Neuronal stem cell (in vitro differentiated cells): Measurements from ENCODE around the gene PACRG.
A peak's percentile ranks its signal among the peaks of the same experiment; 100 is the strongest.

ENCODE experiments used
- DNase-seq: peaks from one replicate; pipeline ENCODE4 v3.0.0-alpha.2; 2013; ENCODE audit warnings: low spot score
- H2AFZ ChIP-seq: one replicate; pipeline ENCODE4 v1.6.1; 2013; ENCODE audit warnings: mild to moderate bottlenecking, low read length, inconsistent platforms
- H2AK5ac ChIP-seq: 2 replicates; pipeline ENCODE4 v1.6.1; 2013; ENCODE audit warnings: low read depth, mild to moderate bottlenecking, inconsistent platforms, low read length, moderate library complexity, mixed read lengths
- H2BK120ac ChIP-seq: 2 replicates; pipeline ENCODE4 v1.6.1; 2013; ENCODE audit warnings: low read depth, mild to moderate bottlenecking, inconsistent platforms, low read length, moderate library complexity, mixed read lengths
- H2BK12ac ChIP-seq: one replicate; pipeline ENCODE4 v1.6.1; 2013; ENCODE audit warnings: low read length, inconsistent platforms
- H2BK15ac ChIP-seq: 2 replicates; pipeline ENCODE4 v1.6.1; 2013; ENCODE audit warnings: mild to moderate bottlenecking, low read length, inconsistent platforms, mixed read lengths
- H2BK5ac ChIP-seq: one replicate; pipeline ENCODE4 v1.6.1; 2013; ENCODE audit warnings: inconsistent platforms, mild to moderate bottlenecking, low read length, moderate library complexity
- H3K14ac ChIP-seq: one replicate; pipeline ENCODE4 v1.6.1; 2013; ENCODE audit warnings: low read length, inconsistent platforms
- H3K18ac ChIP-seq: 2 replicates; pipeline ENCODE4 v1.6.1; 2013; ENCODE audit warnings: low read length, inconsistent platforms
- H3K23ac ChIP-seq: 2 replicates; pipeline ENCODE4 v1.6.1; 2013; ENCODE audit warnings: low read depth, mild to moderate bottlenecking, mixed read lengths, low read length, inconsistent platforms; ENCODE audit not compliant: poor library complexity
- H3K27ac ChIP-seq: replicated peaks from 3 replicates; pipeline ENCODE4 v1.5.1; 2013; ENCODE audit warnings: low read length, inconsistent platforms
- H3K27me3 ChIP-seq, 3 experiments: 2 replicates each; pipeline ENCODE4 v1.6.1; 2013; ENCODE audit warnings: low read length in 3 of 3, mild to moderate bottlenecking in 2 of 3, inconsistent platforms in 1 of 3, low read depth in 1 of 3, mixed read lengths in 1 of 3, moderate library complexity in 1 of 3; ENCODE audit not compliant: control insufficient read depth in 3 of 3, insufficient read depth in 3 of 3
- H3K36me3 ChIP-seq, 2 donors: replicated peaks in 1 of 2; 2 replicates each; pipeline ENCODE4 v1.6.1; 2013; ENCODE audit warnings: low read length in 2 of 2; ENCODE audit not compliant: control insufficient read depth in 2 of 2, insufficient read depth in 2 of 2
- H3K4ac ChIP-seq: 2 replicates; pipeline ENCODE4 v1.6.1; 2013; ENCODE audit warnings: inconsistent platforms, mild to moderate bottlenecking, low read length, moderate library complexity
- H3K4me1 ChIP-seq, 2 donors: 1 replicate in 1 of 2; 2 replicates in 1 of 2; pipeline ENCODE4 v1.6.1; 2013; ENCODE audit warnings: low read length in 2 of 2, low read depth in 1 of 2; ENCODE audit not compliant: control insufficient read depth in 2 of 2, insufficient read depth in 1 of 2
- H3K4me2 ChIP-seq: one replicate; pipeline ENCODE4 v1.6.1; 2013; ENCODE audit warnings: mild to moderate bottlenecking, low read length, inconsistent platforms; ENCODE audit not compliant: insufficient read depth, poor library complexity, severe bottlenecking
- H3K4me3 ChIP-seq, 2 donors: 2 replicates each; pipeline ENCODE4 v1.5.1; 2013; ENCODE audit warnings: low read length in 2 of 2, mild to moderate bottlenecking in 2 of 2, inconsistent platforms in 1 of 2, moderate library complexity in 1 of 2
- H3K79me1 ChIP-seq: one replicate; pipeline ENCODE4 v1.6.1; 2013; ENCODE audit warnings: low read depth, mild to moderate bottlenecking, inconsistent platforms, low read length, moderate library complexity
- H3K9ac ChIP-seq: one replicate; pipeline ENCODE4 v1.6.1; 2013; ENCODE audit warnings: mild to moderate bottlenecking, low read depth, low read length, inconsistent platforms; ENCODE audit not compliant: poor library complexity
- H3K9me3 ChIP-seq, 2 donors: replicated peaks in 1 of 2; 2 replicates each; pipeline versions ENCODE3 to v1.6.1; 2013; ENCODE audit warnings: low read length in 2 of 2, mild to moderate bottlenecking in 2 of 2, inconsistent platforms in 1 of 2, low read depth in 1 of 2, mixed read lengths in 1 of 2, moderate library complexity in 1 of 2; ENCODE audit not compliant: control insufficient read depth in 2 of 2, insufficient read depth in 1 of 2
- H4K8ac ChIP-seq: one replicate; pipeline ENCODE4 v1.6.1; 2013; ENCODE audit warnings: low read depth, mild to moderate bottlenecking, inconsistent platforms, low read length, moderate library complexity
- H4K91ac ChIP-seq: one replicate; pipeline ENCODE4 v1.6.1; 2013; ENCODE audit warnings: low read length, low read depth, mild to moderate bottlenecking, inconsistent platforms; ENCODE audit not compliant: poor library complexity
- WGBS, 2 donors: extraction: QIAGEN DNeasy Blood & Tissue Kit; methylation state at CpG; one replicate each; pipeline ENCODE4 v1.1.7; 2013; ENCODE audit warnings: missing lambda C conversion rate in 2 of 2, mixed read lengths in 1 of 2; ENCODE audit not compliant: insufficient read length in 2 of 2, insufficient replicate concordance in 1 of 2; ENCODE audit errors: extremely low coverage in 2 of 2; 5-methylcytosine and 5-hydroxymethylcytosine counted together

Gene PACRG

DNA sequence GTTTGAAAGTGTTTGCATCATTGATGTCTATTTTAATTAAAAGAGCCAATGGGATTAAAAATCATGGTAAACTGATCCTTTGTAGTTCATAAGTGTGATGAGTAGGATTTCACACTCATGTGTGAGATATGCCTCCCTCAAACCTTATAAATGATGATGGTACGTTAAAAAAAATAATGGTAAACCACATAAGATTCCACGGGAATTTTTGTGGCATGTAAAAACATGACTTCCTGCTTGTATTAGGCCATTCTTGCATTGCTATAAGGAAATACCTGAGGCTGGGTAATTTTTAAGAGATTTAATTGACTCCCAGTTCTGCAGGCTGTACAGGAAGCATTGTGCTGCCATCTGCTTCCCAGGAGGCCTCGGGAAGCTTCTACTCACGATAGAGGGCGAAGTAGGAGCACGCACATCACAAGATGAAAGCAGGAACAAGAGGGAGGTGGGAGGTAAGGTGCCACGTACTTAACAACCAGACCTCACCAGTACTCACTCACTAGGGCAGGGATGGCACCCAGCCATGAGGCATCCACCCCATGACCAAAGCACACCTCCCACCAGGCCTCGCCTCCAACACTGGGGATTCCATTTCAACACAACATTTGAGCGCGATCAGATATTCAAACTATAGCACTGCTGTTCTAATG lies 499.2 kb downstream of the PACRG start:
- no peak overlapping the region for H2BK5ac ChIP-seq
- no peak overlapping the region for H2AFZ ChIP-seq
- H3K27me3 ChIP-seq = no peaks in the 10 kb centered on the region
- H3K4me2 ChIP-seq = no peak overlapping the region
- H3K4me3 ChIP-seq = peak overlapping the region in 1 of 2 donors; percentile 46
- no peak overlapping the region for H4K91ac ChIP-seq
- H2BK120ac ChIP-seq = no peak overlapping the region
- WGBS, 2 donors = no CpG with 5 or more reads among the region's 10 CpGs
- peaks cover 0 to 4% of the 10 kb centered on the region in 2 donors for H3K9me3 ChIP-seq
- no peaks in the 10 kb centered on the region for H3K36me3 ChIP-seq
- H3K4me1 ChIP-seq = no peaks in the 10 kb centered on the region
- H3K18ac ChIP-seq = peak overlapping the region; percentile 12
- H4K8ac ChIP-seq = no peak overlapping the region
- no peak overlapping the region for H2AK5ac ChIP-seq
- no peak overlapping the region for H3K23ac ChIP-seq
- H2BK15ac ChIP-seq = no peak overlapping the region
- H3K27ac ChIP-seq = no peak overlapping the region
- H3K14ac ChIP-seq = no peak overlapping the region
- no peak for DNase-seq
- peak overlapping the region; percentile 18 for H3K9ac ChIP-seq
- H3K4ac ChIP-seq = no peak overlapping the region
- no peak overlapping the region for H2BK12ac ChIP-seq
- no peaks in the 10 kb centered on the region for H3K79me1 ChIP-seq

- Histone ChIP-seq H3K4me1 (no peaks in the 10 kb centered on the region), H2AK5ac (no peak overlapping the region), H2BK5ac (no peak overlapping the region), H3K27ac (no peak overlapping the region), H4K91ac (no peak overlapping the region), H3K4me3 (no peak overlapping the region), H3K4me2 (no peak overlapping the region), H3K27me3 (no peaks in the 10 kb centered on the region), H3K9ac (no peak overlapping the region), H3K18ac (no peak overlapping the region), H3K9me3 (peaks cover 0 to 4% of the 10 kb centered on the region in 2 donors), H3K36me3 (no peaks in the 10 kb centered on the region), H3K79me1 (no peaks in the 10 kb centered on the region), H3K23ac (no peak overlapping the region), H2BK15ac (no peak overlapping the region), H3K4ac (no peak overlapping the region), H2AFZ (no peak overlapping the region), H4K8ac (no peak overlapping the region), H2BK12ac (no peak overlapping the region), H2BK120ac (no peak overlapping the region), H3K14ac (no peak overlapping the region)
- WGBS, 2 donors = no CpG with 5 or more reads among the region's 1 CpG
- DNase-seq = no peak
Measured at GRCh38 chr6:163228041-163228440, 500.3 kb downstream of the PACRG start.

DNA sequence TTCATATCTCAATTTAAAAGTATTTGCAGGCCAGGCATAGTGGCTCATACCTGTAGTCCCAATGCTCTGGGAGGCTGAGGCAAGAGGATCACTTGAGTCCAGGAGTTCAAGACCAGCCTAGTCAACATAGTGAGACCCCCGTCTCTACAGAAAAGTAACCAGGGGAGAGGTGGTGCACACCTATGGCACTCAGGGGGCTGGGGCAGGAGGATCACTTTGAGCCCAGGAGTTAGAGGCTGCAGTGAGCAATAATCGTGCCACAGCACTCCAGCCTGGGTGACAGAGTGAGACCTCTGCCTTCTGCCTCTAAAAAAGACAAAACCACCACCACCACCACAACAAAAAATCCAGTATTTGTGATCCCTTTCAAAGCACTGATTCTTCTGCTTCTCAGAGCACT lies 501.3 kb downstream of the PACRG start:
- Histone ChIP-seq H3K4me3 (no peak overlapping the region), H3K9me3 (peaks cover 0 to 4% of the 10 kb centered on the region in 2 donors), H2BK5ac (no peak overlapping the region), H2BK12ac (no peak overlapping the region), H2BK15ac (no peak overlapping the region), H3K79me1 (no peaks in the 10 kb centered on the region), H3K36me3 (no peaks in the 10 kb centered on the region), H3K4me1 (no peaks in the 10 kb centered on the region), H4K91ac (no peak overlapping the region), H3K4me2 (no peak overlapping the region), H3K27ac (no peak overlapping the region), H3K18ac (no peak overlapping the region), H3K14ac (no peak overlapping the region), H3K27me3 (no peaks in the 10 kb centered on the region), H2AK5ac (no peak overlapping the region), H3K9ac (no peak overlapping the region), H2AFZ (no peak overlapping the region), H3K23ac (no peak overlapping the region), H3K4ac (no peak overlapping the region), H2BK120ac (no peak overlapping the region), H4K8ac (no peak overlapping the region)
- no CpG with 5 or more reads among the region's 2 CpGs for WGBS, 2 donors
- no peak for DNase-seq

DNA sequence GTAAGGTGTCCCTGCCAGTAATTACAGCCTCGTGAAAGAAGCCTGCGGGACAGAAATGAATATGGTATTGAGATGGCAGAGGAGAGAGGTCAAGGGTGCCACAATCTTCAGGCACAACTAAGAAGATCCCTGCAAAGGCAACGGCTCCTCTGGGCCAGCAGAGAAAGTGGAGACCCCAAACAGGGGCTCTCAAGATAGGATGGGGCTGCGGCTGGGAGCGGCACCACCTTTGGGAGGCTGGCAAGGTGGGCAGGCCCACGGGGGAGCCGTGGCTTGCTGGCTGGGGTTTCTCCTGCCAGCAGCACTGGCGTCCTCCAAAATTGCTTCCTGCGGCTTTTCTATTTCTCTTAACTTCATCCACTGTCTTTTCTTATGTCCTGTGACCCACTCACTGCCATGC lies 503.1 kb downstream of the PACRG start:
- H4K8ac ChIP-seq = no peak overlapping the region
- H2BK15ac ChIP-seq = no peak overlapping the region
- no peak overlapping the region for H3K18ac ChIP-seq
- H3K27me3 ChIP-seq = no peaks in the 10 kb centered on the region
- H3K23ac ChIP-seq = no peak overlapping the region
- H2AK5ac ChIP-seq = no peak overlapping the region
- peak overlapping the region; percentile 5 for H2AFZ ChIP-seq
- no peak overlapping the region for H3K4me2 ChIP-seq
- H3K27ac ChIP-seq = no peak overlapping the region
- no peaks in the 10 kb centered on the region for H3K4me1 ChIP-seq
- no peaks in the 10 kb centered on the region for H3K9me3 ChIP-seq
- WGBS, 2 donors = no CpG with 5 or more reads among the region's 9 CpGs
- H3K9ac ChIP-seq = no peak overlapping the region
- H4K91ac ChIP-seq = no peak overlapping the region
- no peaks in the 10 kb centered on the region for H3K36me3 ChIP-seq
- H3K4me3 ChIP-seq = no peak overlapping the region
- H2BK12ac ChIP-seq = no peak overlapping the region
- DNase-seq = no peak
- H3K79me1 ChIP-seq = no peaks in the 10 kb centered on the region
- H3K14ac ChIP-seq = no peak overlapping the region
- no peak overlapping the region for H3K4ac ChIP-seq
- H2BK120ac ChIP-seq = no peak overlapping the region
- no peak overlapping the region for H2BK5ac ChIP-seq
